ENCODE measurements around the gene CNTRL. TPM values are rescaled to one million over a fixed set of nuclear protein-coding genes. Genes with fewer than 3 reads are reported as not detected.

CNTRL gene
- total RNA-seq, 1 experiment from 2014 or later = 13.4 TPM

DNA sequence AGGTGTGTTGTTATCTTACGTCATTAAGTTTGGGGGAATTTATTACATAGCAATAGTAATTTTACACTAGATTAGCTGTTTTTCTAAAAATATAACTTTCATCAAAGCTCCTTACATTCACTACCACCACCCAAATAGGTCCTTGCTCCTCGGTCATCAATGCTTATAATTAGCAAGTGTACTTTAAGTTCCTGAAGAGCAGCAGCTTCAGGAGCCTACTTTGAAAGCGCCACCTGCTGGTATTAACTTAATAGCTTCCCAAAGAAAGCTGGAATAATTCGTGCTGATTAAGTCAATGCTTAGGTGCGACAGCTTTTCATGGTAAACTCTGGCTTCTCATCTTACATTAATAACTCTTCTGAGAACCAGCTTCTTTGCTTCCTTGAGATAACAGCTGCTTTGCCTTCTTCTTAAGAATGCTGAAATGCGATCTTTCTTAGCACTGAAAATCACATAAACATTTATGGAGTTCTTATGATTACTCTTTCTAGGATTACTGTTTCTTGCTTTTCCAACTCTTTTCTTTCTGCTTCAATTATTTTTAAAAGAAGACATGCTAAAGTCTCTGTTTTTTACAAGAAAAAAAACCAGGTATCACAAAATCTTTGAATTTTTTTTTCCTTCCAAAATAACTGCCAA is 14.6 kb upstream of the CNTRL start:
- Histone ChIP-seq H3K4me2 (ENCODE audit: low read length) (peak overlapping the region; percentile 50; the same call in 1 of the 2 replicates), H3K36me3 (ENCODE audit: control insufficient read depth in 1 of 2, insufficient read depth in 2 of 2, low read length in 2 of 2) (no peaks in the 10 kb centered on the region), H3K4me1 (ENCODE audit: control insufficient read depth in 1 of 2, insufficient read depth in 2 of 2, low read length in 2 of 2) (peaks cover 0 to 3% of the 10 kb centered on the region in 2 experiments; a peak in 1 of 4 replicates), H3K9ac (ENCODE audit: low read length) (no peak overlapping the region), H3K9me3 (ENCODE audit: control insufficient read depth in 1 of 2, insufficient read depth in 1 of 2, low read depth in 1 of 2, low read length in 2 of 2) (no peaks in the 10 kb centered on the region), H4K20me1 (ENCODE audit: insufficient read depth) (no peaks in the 10 kb centered on the region), H3K4me3 (replicated peaks in 1 of 2; ENCODE audit: low read depth in 1 of 2, low read length in 2 of 2) (no peak overlapping the region), H2AFZ (ENCODE audit: low read depth, low read length, poor library complexity, severe bottlenecking) (peak overlapping the region; percentile 99), H3K27me3 (ENCODE audit: insufficient read depth, low read length) (no peaks in the 10 kb centered on the region), H3K27ac (ENCODE audit: low read depth, low read length) (no peak overlapping the region), H3K79me2 (ENCODE audit: insufficient read depth, low read length) (no peaks in the 10 kb centered on the region), H3K9me2 (ENCODE audit: insufficient read depth) (no peaks in the 10 kb centered on the region)
- ChIA-PET CTCF (interaction anchor here (0.6 to 2.9 kb wide), 27 partner anchors 8 to 357 kb away, joined by 3 to 65 read pairs (median 5); partner anchors contain the start of genes C5, CNTRL and RAB14), POLR2A (interaction anchor here (1.4 kb wide), 1 partner anchor 10 kb away, joined by 4 read pairs; the partner anchor contains the start of gene C5), RAD21 (ENCODE audit: low non-redundant PET in 1 of 2, low total read pairs in 2 of 2, uncharacterized antibody in 2 of 2, unreplicated experiment in 2 of 2) (interaction anchor here (0.6 to 1.0 kb wide), 6 partner anchors 74 to 304 kb away, joined by 3 to 8 read pairs (median 4); no protein-coding TSS in a partner anchor)
- intact Hi-C loops (cut with micrococcal nuclease) = loop anchor here (1.0 to 10.0 kb wide), 3 partner anchors 75 to 435 kb away; no protein-coding TSS in a partner anchor
- no peak for TF ChIP-seq EZH2phosphoT487 (IDR thresholded peaks at IDR 0.05; ENCODE audit: borderline replicate concordance)
- TF ChIP-seq RAD21 (IDR thresholded peaks at IDR 0.05; ENCODE audit: low read depth) = peak; percentile 71
- no peak for TF ChIP-seq MAX (IDR thresholded peaks at IDR 0.05)
- TF ChIP-seq CEBPB (IDR thresholded peaks at IDR 0.05; ENCODE audit: low read depth) = no peak
- TF ChIP-seq ELF1 (IDR thresholded peaks at IDR 0.05; ENCODE audit: borderline replicate concordance, low read depth) = no peak
- TF ChIP-seq FOSL1 (IDR thresholded peaks at IDR 0.05; ENCODE audit: low read depth) = no peak
- no peak for TF ChIP-seq CBX3 (IDR thresholded peaks at IDR 0.05; ENCODE audit: low read depth)
- TF ChIP-seq TCF7L2 (IDR thresholded peaks at IDR 0.05; ENCODE audit: borderline replicate concordance, extremely low read depth, insufficient read depth, insufficient read length) = no peak
- no peak for TF ChIP-seq EZH2 (IDR thresholded peaks at IDR 0.05)
- TF ChIP-seq ZFX (IDR thresholded peaks at IDR 0.05) = no peak
- no peak for TF ChIP-seq JUND (IDR thresholded peaks at IDR 0.05)
- TF ChIP-seq SIN3A (IDR thresholded peaks at IDR 0.05; ENCODE audit: low read depth) = no peak
- TF ChIP-seq, protein P1, sequence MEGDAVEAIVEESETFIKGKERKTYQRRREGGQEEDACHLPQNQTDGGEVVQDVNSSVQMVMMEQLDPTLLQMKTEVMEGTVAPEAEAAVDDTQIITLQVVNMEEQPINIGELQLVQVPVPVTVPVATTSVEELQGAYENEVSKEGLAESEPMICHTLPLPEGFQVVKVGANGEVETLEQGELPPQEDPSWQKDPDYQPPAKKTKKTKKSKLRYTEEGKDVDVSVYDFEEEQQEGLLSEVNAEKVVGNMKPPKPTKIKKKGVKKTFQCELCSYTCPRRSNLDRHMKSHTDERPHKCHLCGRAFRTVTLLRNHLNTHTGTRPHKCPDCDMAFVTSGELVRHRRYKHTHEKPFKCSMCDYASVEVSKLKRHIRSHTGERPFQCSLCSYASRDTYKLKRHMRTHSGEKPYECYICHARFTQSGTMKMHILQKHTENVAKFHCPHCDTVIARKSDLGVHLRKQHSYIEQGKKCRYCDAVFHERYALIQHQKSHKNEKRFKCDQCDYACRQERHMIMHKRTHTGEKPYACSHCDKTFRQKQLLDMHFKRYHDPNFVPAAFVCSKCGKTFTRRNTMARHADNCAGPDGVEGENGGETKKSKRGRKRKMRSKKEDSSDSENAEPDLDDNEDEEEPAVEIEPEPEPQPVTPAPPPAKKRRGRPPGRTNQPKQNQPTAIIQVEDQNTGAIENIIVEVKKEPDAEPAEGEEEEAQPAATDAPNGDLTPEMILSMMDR (IDR thresholded peaks at IDR 0.05 in 2 of 3, conservative IDR thresholded peaks at IDR 0.05 in 1 of 3; ENCODE audit: borderline replicate concordance in 1 of 3, insufficient read depth in 1 of 3, low read depth in 2 of 3, low read length in 2 of 3) = peak; percentile 65 to 84 (median 74); a peak in 5 of 6 replicates
- BruUV-seq (replicated peaks) = no TSS peak
- ATAC-seq = peak; percentile 62
- DNase-seq (ENCODE audit: low read depth, low spot score) = peak; percentile 64
